Peyer's patch (tissue), 4 donors: ENCODE data around the gene PAGE4.

Experiments
- CTCF ChIP-seq, 6 experiments: fragments of 450-650 bp in 4 of 6; fragments of 200-600 bp in 2 of 6; sonication (generic) in 1 of 6; IDR thresholded peaks; one replicate each; pipeline ENCODE4 v1.5.1; 2017 to 2019; ENCODE audit warnings: antibody characterized with exemption in 6 of 6, mild to moderate bottlenecking in 3 of 6, moderate library complexity in 1 of 6
- POLR2A ChIP-seq, 2 donors: fragments of 450-650 bp; IDR thresholded peaks; one replicate each; pipeline ENCODE4 v1.5.1; 2017; ENCODE audit warnings: antibody characterized with exemption in 2 of 2, mild to moderate bottlenecking in 2 of 2, moderate library complexity in 2 of 2

- TF ChIP-seq CTCF (IDR thresholded peaks at IDR 0.05): no peak
- TF ChIP-seq POLR2A (IDR thresholded peaks at IDR 0.05): no peak
Measured at GRCh38 chrX:49792376-49792775, 36.7 kb upstream of the PAGE4 start.
